HEK293 (cell line): ENCODE measurements around the gene ZNF248.
A peak's percentile ranks its signal among the peaks of the same experiment; 100 is the strongest.

Experiments used
- ATF2 ChIP-seq: fragments of 450-650 bp; formaldehyde crosslinking; IDR thresholded peaks from 2 replicates; pipeline ENCODE4 v1.5.1; 2016; ENCODE audit warnings: missing biosample characterization, missing genetic modification characterization, low read depth
- GLIS1 ChIP-seq: fragments of 450-650 bp; formaldehyde crosslinking; IDR thresholded peaks from 2 replicates; pipeline ENCODE4 v1.5.1; 2016; ENCODE audit warnings: missing biosample characterization, missing genetic modification characterization
- KLF1 ChIP-seq: fragments of 450-650 bp; formaldehyde crosslinking; IDR thresholded peaks from 2 replicates; pipeline ENCODE4 v1.5.1; 2016; ENCODE audit warnings: missing biosample characterization, missing genetic modification characterization
- PRDM2 ChIP-seq: fragments of 450-650 bp; formaldehyde crosslinking; IDR thresholded peaks from 2 replicates; pipeline ENCODE4 v1.5.1; 2016; ENCODE audit warnings: missing biosample characterization, missing genetic modification characterization, borderline replicate concordance
- SCRT2 ChIP-seq: fragments of 450-650 bp; formaldehyde crosslinking; IDR thresholded peaks from 2 replicates; pipeline ENCODE4 v1.5.1; 2016; ENCODE audit warnings: missing biosample characterization, missing genetic modification characterization
- SETDB1 ChIP-seq: IDR thresholded peaks from one replicate; pipeline ENCODE4 v1.6.1; 2017; ENCODE audit warnings: mild to moderate bottlenecking, low read length, moderate library complexity, mixed read lengths; ENCODE audit not compliant: insufficient read length
- YY2 ChIP-seq: fragments of 450-650 bp; formaldehyde crosslinking; IDR thresholded peaks from 2 replicates; pipeline ENCODE4 v1.5.1; 2016; ENCODE audit warnings: missing biosample characterization, missing genetic modification characterization
- ZBTB11 ChIP-seq: fragments of 450-650 bp; formaldehyde crosslinking; conservative IDR thresholded peaks from 2 replicates; pipeline ENCODE4 v1.5.1; 2016; ENCODE audit warnings: low read depth, missing biosample characterization, missing genetic modification characterization
- ZBTB6 ChIP-seq: fragments of 450-650 bp; formaldehyde crosslinking; IDR thresholded peaks from 2 replicates; pipeline ENCODE4 v1.5.1; 2017; ENCODE audit warnings: missing biosample characterization, missing genetic modification characterization
- ZFP69B ChIP-seq: fragments of 450-650 bp; formaldehyde crosslinking; IDR thresholded peaks from 2 replicates; pipeline ENCODE4 v1.5.1; 2016; ENCODE audit warnings: missing biosample characterization, missing genetic modification characterization
- ZIC2 ChIP-seq: fragments of 450-650 bp; formaldehyde crosslinking; IDR thresholded peaks from 2 replicates; pipeline ENCODE4 v1.5.1; 2016; ENCODE audit warnings: missing biosample characterization, missing genetic modification characterization
- ZNF148 ChIP-seq: fragments of 450-650 bp; formaldehyde crosslinking; IDR thresholded peaks from 2 replicates; pipeline ENCODE4 v1.5.0; 2017; ENCODE audit warnings: missing biosample characterization, missing genetic modification characterization, borderline replicate concordance
- ZNF184 ChIP-seq: fragments of 450-650 bp; IDR thresholded peaks from 2 replicates; pipeline ENCODE4 v1.5.1; 2018; ENCODE audit warnings: missing biosample characterization, mild to moderate bottlenecking, missing genetic modification characterization
- ZNF24 ChIP-seq: fragments of 450-650 bp; formaldehyde crosslinking; IDR thresholded peaks from 2 replicates; pipeline ENCODE4 v1.5.1; 2016; ENCODE audit warnings: missing biosample characterization, missing genetic modification characterization
- ZNF423 ChIP-seq: fragments of 450-650 bp; formaldehyde crosslinking; IDR thresholded peaks from 2 replicates; pipeline ENCODE4 v1.5.1; 2016; ENCODE audit warnings: missing biosample characterization, missing genetic modification characterization
- ZNF529 ChIP-seq: fragments of 450-650 bp; formaldehyde crosslinking; IDR thresholded peaks from 2 replicates; pipeline ENCODE4 v1.5.1; 2017; ENCODE audit warnings: missing genetic modification characterization, missing biosample characterization; ENCODE audit not compliant: insufficient replicate concordance
- ZNF658 ChIP-seq: fragments of 450-650 bp; formaldehyde crosslinking; IDR thresholded peaks from 2 replicates; pipeline ENCODE4; 2016; ENCODE audit warnings: missing biosample characterization, missing genetic modification characterization
- ZNF677 ChIP-seq: fragments of 450-650 bp; IDR thresholded peaks from 2 replicates; pipeline ENCODE4 v1.5.0; 2018; ENCODE audit warnings: missing biosample characterization, mild to moderate bottlenecking, missing genetic modification characterization, moderate library complexity
- ZNF707 ChIP-seq: fragments of 450-650 bp; formaldehyde crosslinking; IDR thresholded peaks from 2 replicates; pipeline ENCODE4 v1.5.1; 2016; ENCODE audit warnings: missing biosample characterization, missing genetic modification characterization
- ZNF830 ChIP-seq: fragments of 450-650 bp; IDR thresholded peaks from 2 replicates; pipeline ENCODE4 v1.5.0; 2018; ENCODE audit warnings: missing biosample characterization, missing genetic modification characterization, low read depth, mild to moderate bottlenecking, moderate library complexity
- ZSCAN30 ChIP-seq: fragments of 450-650 bp; IDR thresholded peaks from 2 replicates; pipeline ENCODE4 v1.5.1; 2018; ENCODE audit warnings: missing biosample characterization, mild to moderate bottlenecking, missing genetic modification characterization, moderate library complexity
- ZSCAN4 ChIP-seq: fragments of 450-650 bp; formaldehyde crosslinking; IDR thresholded peaks from 2 replicates; pipeline ENCODE4 v1.5.1; 2017; ENCODE audit warnings: missing biosample characterization, missing genetic modification characterization

Gene ZNF248

GRCh38 chr10:37857287-37858211 is at the start of gene ZNF248 (continued):
- TF ChIP-seq ZNF148 (tag by site-specific recombination): no peak
- TF ChIP-seq PRDM2 (tag by site-specific recombination): no peak
- no peak for TF ChIP-seq ZNF658
- peak; percentile 64; the same call in 1 of the 2 replicates for TF ChIP-seq ZBTB11 (tag by site-specific recombination)
- no peak for TF ChIP-seq ZNF830
- no peak for TF ChIP-seq YY2
- no peak for TF ChIP-seq ZNF677 (tag by site-specific recombination)
- TF ChIP-seq ZFP69B (tag by site-specific recombination): 0 out of 2 replicates have a peak, but pooled peaks have one; percentile 30
- TF ChIP-seq GLIS1 (tag by site-specific recombination): 0 out of 2 replicates have a peak, but pooled peaks have one; percentile 55
- TF ChIP-seq SETDB1: peak; percentile 14
- peak; percentile 58; the same call in 1 of the 2 replicates for TF ChIP-seq ZIC2 (tag by site-specific recombination)
- TF ChIP-seq SCRT2: peak; percentile 52
- peak; percentile 73 for TF ChIP-seq ZSCAN30 (tag by site-specific recombination)
- TF ChIP-seq ZNF707 (tag by site-specific recombination): no peak
- no peak; the same call in 1 of the 2 replicates for TF ChIP-seq ZNF423 (tag by site-specific recombination)
- peak; percentile 40; the same call in 1 of the 2 replicates for TF ChIP-seq ZBTB6
- no peak; the same call in 1 of the 2 replicates for TF ChIP-seq ATF2 (tag by site-specific recombination)
- TF ChIP-seq KLF1 (tag by site-specific recombination): no peak
- TF ChIP-seq ZNF184 (tag by site-specific recombination): 0 out of 2 replicates have a peak, but pooled peaks have one; percentile 9
- TF ChIP-seq ZNF24 (tag by site-specific recombination): no peak
- TF ChIP-seq ZSCAN4 (tag by site-specific recombination): 0 out of 2 replicates have a peak, but pooled peaks have one; percentile 4
- no peak for TF ChIP-seq ZNF529 (tag by site-specific recombination)
